NCI-H2196 treated with DMSO at 0.1 percent for 48 hours (cell line): ENCODE results near the gene LMCD1.

Source experiments
- DNase-seq: peaks from one replicate; lab custom pipeline; 2025; ENCODE audit not compliant: unreplicated experiment; lab: John Stamatoyannopoulos, UW

LMCD1 gene

GRCh38 chr3:8501371-8502131 is at the start of gene LMCD1:
Gene LMCD1 (plus strand): TSS chr3:8501823. CDS start chr3:8501939, 116 bp downstream.
- peak; percentile 66 for DNase-seq

GRCh38 chr3:8452112-8452511 is 49.5 kb upstream of the LMCD1 start:
- DNase-seq: no peak

GRCh38 chr3:8453153-8453552 is 48.5 kb upstream of the LMCD1 start:
- DNase-seq: no peak

GRCh38 chr3:8455526-8456411 is 45.9 kb upstream of the LMCD1 start:
- no peak for DNase-seq

- DNase-seq: no peak
Observed at GRCh38 chr3:8456412-8456811, 45.2 kb upstream of the LMCD1 start.

GRCh38 chr3:8457039-8457438 is 44.6 kb upstream of the LMCD1 start:
- DNase-seq: no peak

GRCh38 chr3:8458238-8458661 is 43.4 kb upstream of the LMCD1 start:
- DNase-seq: no peak

- no peak for DNase-seq
Observed at GRCh38 chr3:8458711-8459110, 42.9 kb upstream of the LMCD1 start.

GRCh38 chr3:8460050-8460708 is 41.4 kb upstream of the LMCD1 start:
- DNase-seq: no peak

GRCh38 chr3:8460815-8461456 is 40.7 kb upstream of the LMCD1 start:
- no peak for DNase-seq

GRCh38 chr3:8464668-8465067 is 37.0 kb upstream of the LMCD1 start:
- no peak for DNase-seq

GRCh38 chr3:8466526-8466925 is 35.1 kb upstream of the LMCD1 start:
- no peak for DNase-seq

- no peak for DNase-seq
Observed at GRCh38 chr3:8470801-8471200, 30.8 kb upstream of the LMCD1 start.

- DNase-seq: no peak
Observed at GRCh38 chr3:8472549-8472948, 29.1 kb upstream of the LMCD1 start.

GRCh38 chr3:8473029-8473428 is 28.6 kb upstream of the LMCD1 start:
- DNase-seq: no peak

GRCh38 chr3:8473990-8474389 is 27.6 kb upstream of the LMCD1 start:
- DNase-seq: no peak

GRCh38 chr3:8474991-8475390 is 26.6 kb upstream of the LMCD1 start:
- DNase-seq: no peak

GRCh38 chr3:8480699-8481098 is 20.9 kb upstream of the LMCD1 start:
- no peak for DNase-seq

- DNase-seq: no peak
Observed at GRCh38 chr3:8481380-8481779, 20.2 kb upstream of the LMCD1 start.

- DNase-seq: no peak
Observed at GRCh38 chr3:8482263-8482662, 19.4 kb upstream of the LMCD1 start.
